ENCODE data around the gene PDIA4. TPM values are rescaled to one million over a fixed set of nuclear protein-coding genes. Genes with fewer than 3 reads are reported as not detected.

The PDIA4 gene
- total and polyA plus RNA-seq, 10 donors, result 21.6 to 160 (median 84.6) TPM

- TF ChIP-seq POLR2AphosphoS5 (IDR thresholded peaks at IDR 0.05) (no peak), CTCF (IDR thresholded peaks at IDR 0.05 in 8 of 11, conservative IDR thresholded peaks at IDR 0.05 in 3 of 11) (no peak), POLR2A (IDR thresholded peaks at IDR 0.05) (no peak)
- no peaks in the 10 kb centered on the region for H3K27me3 ChIP-seq (replicated peaks in 1 of 7)
- peaks cover 0 to 16% (median 0%) of the 10 kb centered on the region in 6 donors for H3K36me3 ChIP-seq
- H3K4me3 ChIP-seq, result peak overlapping the region; percentile 80 to 94 (median 88)
- H3K9me3 ChIP-seq, result no peaks in the 10 kb centered on the region
- H3K4me1 ChIP-seq, result peaks cover 12 to 71% (median 44%) of the 10 kb centered on the region in 6 donors
- intact Hi-C loops (cut with DNase I; ENCODE audit: low total_unique reads), result no loop called here
- H3K27ac ChIP-seq, result peak overlapping the region in 6 of 8 donors; percentile 6 to 94 (median 92)
- no peak for DNase-seq
- 19 to 28% (median 21%) methylated on average over 10 of the region's 10 CpGs for WGBS, 5 donors
These were observed 1.2 kb downstream of the PDIA4 start for GRCh38 chr7:149027055-149027454.

- WGBS, 5 donors, result 76 to 87% (median 83%) methylated on average over 7 of the region's 7 CpGs
- Histone ChIP-seq H3K27me3 (replicated peaks in 1 of 7) (no peaks in the 10 kb centered on the region), H3K9me3 (no peaks in the 10 kb centered on the region), H3K27ac (no peak overlapping the region), H3K36me3 (peaks cover 0 to 48% (median 18%) of the 10 kb centered on the region in 6 donors), H3K4me1 (peaks cover 10 to 64% (median 41%) of the 10 kb centered on the region in 6 donors), H3K4me3 (no peak overlapping the region)
- no peak for DNase-seq
- no peak for TF ChIP-seq CTCF (IDR thresholded peaks at IDR 0.05 in 8 of 11, conservative IDR thresholded peaks at IDR 0.05 in 3 of 11)
- no peak for TF ChIP-seq POLR2AphosphoS5 (IDR thresholded peaks at IDR 0.05)
- no peak for TF ChIP-seq POLR2A (IDR thresholded peaks at IDR 0.05)
- intact Hi-C loops (cut with DNase I; ENCODE audit: low total_unique reads), result no loop called here
These were observed 4.6 kb downstream of the PDIA4 start for GRCh38 chr7:149023662-149024061.

- no peak overlapping the region for H3K4me3 ChIP-seq
These were observed 5.4 kb downstream of the PDIA4 start for GRCh38 chr7:149022756-149023360.

More at GRCh38 chr7:149022756-149023360, 5.4 kb downstream of the PDIA4 start:
- intact Hi-C loops (cut with DNase I; ENCODE audit: low total_unique reads), result no loop called here
- no peak for TF ChIP-seq POLR2A (IDR thresholded peaks at IDR 0.05)
- TF ChIP-seq POLR2AphosphoS5 (IDR thresholded peaks at IDR 0.05), result no peak
- TF ChIP-seq CTCF (IDR thresholded peaks at IDR 0.05 in 8 of 11, conservative IDR thresholded peaks at IDR 0.05 in 3 of 11), result no peak
- peaks cover 0 to 56% (median 24%) of the 10 kb centered on the region in 6 donors for H3K36me3 ChIP-seq
- DNase-seq, result peak; percentile 48
- 63 to 85% (median 76%) methylated on average over 6 of the region's 6 CpGs for WGBS, 5 donors
- no peaks in the 10 kb centered on the region for H3K27me3 ChIP-seq (replicated peaks in 1 of 7)
- H3K27ac ChIP-seq, result no peak overlapping the region
- H3K9me3 ChIP-seq, result no peaks in the 10 kb centered on the region
- peaks cover 10 to 62% (median 40%) of the 10 kb centered on the region in 6 donors for H3K4me1 ChIP-seq
